Effector memory CD4-positive, alpha-beta T cell (primary cell): Measurements from ENCODE around the gene LATS1.
A peak's percentile ranks its signal among the peaks of the same experiment; 100 is the strongest.
"Not testable (repeated sequence)": the region's sequence is repeated elsewhere in the genome, so short reads cannot be mapped to it uniquely, and the experiment has no call there.

Experiments used
- DNase-seq, 3 donors: peaks; one replicate each; pipeline ENCODE4 v3.0.0-alpha.2; 2020
- H3K27ac ChIP-seq: 2 replicates; pipeline ENCODE4 v1.7.0; 2013; ENCODE audit warnings: mild to moderate bottlenecking, low read length, moderate library complexity; ENCODE audit not compliant: insufficient read depth, poor library complexity, severe bottlenecking
- H3K27me3 ChIP-seq: replicated peaks from 2 replicates; pipeline ENCODE4 v1.7.0; 2013; ENCODE audit warnings: mild to moderate bottlenecking, low read length; ENCODE audit not compliant: insufficient read depth, control insufficient read depth, poor library complexity, severe bottlenecking
- H3K36me3 ChIP-seq: 2 replicates; pipeline ENCODE4 v1.7.0; 2013; ENCODE audit warnings: mild to moderate bottlenecking, low read length, moderate library complexity; ENCODE audit not compliant: control insufficient read depth, insufficient read depth
- H3K4me1 ChIP-seq: 2 replicates; pipeline ENCODE4 v1.7.0; 2013; ENCODE audit warnings: low read length, mild to moderate bottlenecking; ENCODE audit not compliant: control insufficient read depth, insufficient read depth, poor library complexity, severe bottlenecking
- H3K4me3 ChIP-seq: 2 replicates; pipeline ENCODE4 v1.7.0; 2013; ENCODE audit warnings: low read length, low read depth, mild to moderate bottlenecking; ENCODE audit not compliant: insufficient read depth, poor library complexity, severe bottlenecking
- H3K9me3 ChIP-seq: 2 replicates; pipeline ENCODE4 v1.7.0; 2013; ENCODE audit warnings: mild to moderate bottlenecking, low read length, moderate library complexity; ENCODE audit not compliant: control insufficient read depth

Gene LATS1

DNA sequence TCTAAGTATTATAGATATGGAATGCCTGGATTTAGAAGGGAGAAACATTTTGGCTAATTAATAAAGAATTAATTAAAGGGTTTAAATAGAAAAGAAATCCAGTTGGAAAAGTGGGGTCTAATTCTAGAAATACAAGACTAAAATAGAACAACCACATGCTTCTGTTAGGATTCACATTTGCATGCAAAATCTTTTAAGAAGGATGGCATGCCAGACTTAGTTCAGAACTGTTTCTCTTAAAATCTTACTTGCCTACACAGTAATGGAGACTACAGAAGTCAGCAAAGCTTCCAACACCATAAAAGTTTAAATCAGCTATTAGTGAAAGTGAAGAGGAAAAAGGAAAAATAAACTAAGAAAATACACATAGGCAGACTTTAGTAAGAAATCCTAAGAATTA is 36.7 kb downstream of the LATS1 start:
- no peaks in the 10 kb centered on the region for H3K9me3 ChIP-seq
- H3K27ac ChIP-seq = no peak overlapping the region
- no peak for DNase-seq
- no peaks in the 10 kb centered on the region for H3K27me3 ChIP-seq
- no peaks in the 10 kb centered on the region for H3K4me1 ChIP-seq
- no peak overlapping the region for H3K4me3 ChIP-seq
- H3K36me3 ChIP-seq = peaks cover 14% of the 10 kb centered on the region

GRCh38 chr6:149680503-149680902 is 37.4 kb downstream of the LATS1 start:
- no peak overlapping the region for H3K27ac ChIP-seq
- H3K4me3 ChIP-seq = no peak overlapping the region
- no peaks in the 10 kb centered on the region for H3K9me3 ChIP-seq
- no peaks in the 10 kb centered on the region for H3K27me3 ChIP-seq
- peaks cover 19% of the 10 kb centered on the region for H3K36me3 ChIP-seq
- H3K4me1 ChIP-seq = no peaks in the 10 kb centered on the region
- DNase-seq = no peak

DNA sequence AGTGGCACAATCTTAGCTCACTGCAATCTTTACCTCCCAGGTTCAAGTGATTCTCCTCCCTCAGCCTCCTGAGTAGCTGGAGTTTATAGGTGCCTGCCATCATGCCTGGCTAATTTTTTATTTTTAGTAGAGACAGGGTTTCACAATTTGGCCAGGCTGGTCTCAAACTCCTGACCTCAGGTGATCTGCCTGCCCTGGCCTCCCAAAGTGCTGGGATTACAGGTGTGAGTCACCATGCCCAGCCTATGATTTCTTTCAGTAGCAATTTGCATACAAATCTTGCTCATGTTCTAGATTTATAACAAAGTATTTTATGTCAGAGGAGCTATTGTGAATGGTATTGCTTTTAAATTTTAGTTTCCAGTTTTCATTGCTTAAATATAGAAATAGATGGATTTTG is 45.6 kb downstream of the LATS1 start:
- DNase-seq, H3K9me3 ChIP-seq, H3K27ac ChIP-seq, H3K4me3 ChIP-seq, H3K27me3 ChIP-seq, H3K4me1 ChIP-seq: not testable (repeated sequence)
- H3K36me3 ChIP-seq = peaks cover 50% of the 10 kb centered on the region

GRCh38 chr6:149660028-149660427 is 57.9 kb downstream of the LATS1 start:
- Histone ChIP-seq H3K4me3 (no peak overlapping the region), H3K27me3 (no peaks in the 10 kb centered on the region), H3K4me1 (no peaks in the 10 kb centered on the region), H3K9me3 (no peaks in the 10 kb centered on the region), H3K36me3 (peaks cover 17% of the 10 kb centered on the region), H3K27ac (no peak overlapping the region)
- DNase-seq = no peak

GRCh38 chr6:149657441-149657840 is 60.5 kb downstream of the LATS1 start:
- Histone ChIP-seq H3K27me3 (no peaks in the 10 kb centered on the region), H3K4me1 (no peaks in the 10 kb centered on the region), H3K27ac (no peak overlapping the region), H3K4me3 (no peak overlapping the region), H3K9me3 (no peaks in the 10 kb centered on the region), H3K36me3 (peaks cover 8% of the 10 kb centered on the region)
- DNase-seq = no peak

- DNase-seq = no peak
- Histone ChIP-seq H3K27ac (no peak overlapping the region), H3K36me3 (no peaks in the 10 kb centered on the region), H3K9me3 (no peaks in the 10 kb centered on the region), H3K4me3 (no peak overlapping the region), H3K27me3 (no peaks in the 10 kb centered on the region), H3K4me1 (peaks cover 6% of the 10 kb centered on the region)
Measured at GRCh38 chr6:149651056-149651455, 66.8 kb downstream of the LATS1 start.

DNA sequence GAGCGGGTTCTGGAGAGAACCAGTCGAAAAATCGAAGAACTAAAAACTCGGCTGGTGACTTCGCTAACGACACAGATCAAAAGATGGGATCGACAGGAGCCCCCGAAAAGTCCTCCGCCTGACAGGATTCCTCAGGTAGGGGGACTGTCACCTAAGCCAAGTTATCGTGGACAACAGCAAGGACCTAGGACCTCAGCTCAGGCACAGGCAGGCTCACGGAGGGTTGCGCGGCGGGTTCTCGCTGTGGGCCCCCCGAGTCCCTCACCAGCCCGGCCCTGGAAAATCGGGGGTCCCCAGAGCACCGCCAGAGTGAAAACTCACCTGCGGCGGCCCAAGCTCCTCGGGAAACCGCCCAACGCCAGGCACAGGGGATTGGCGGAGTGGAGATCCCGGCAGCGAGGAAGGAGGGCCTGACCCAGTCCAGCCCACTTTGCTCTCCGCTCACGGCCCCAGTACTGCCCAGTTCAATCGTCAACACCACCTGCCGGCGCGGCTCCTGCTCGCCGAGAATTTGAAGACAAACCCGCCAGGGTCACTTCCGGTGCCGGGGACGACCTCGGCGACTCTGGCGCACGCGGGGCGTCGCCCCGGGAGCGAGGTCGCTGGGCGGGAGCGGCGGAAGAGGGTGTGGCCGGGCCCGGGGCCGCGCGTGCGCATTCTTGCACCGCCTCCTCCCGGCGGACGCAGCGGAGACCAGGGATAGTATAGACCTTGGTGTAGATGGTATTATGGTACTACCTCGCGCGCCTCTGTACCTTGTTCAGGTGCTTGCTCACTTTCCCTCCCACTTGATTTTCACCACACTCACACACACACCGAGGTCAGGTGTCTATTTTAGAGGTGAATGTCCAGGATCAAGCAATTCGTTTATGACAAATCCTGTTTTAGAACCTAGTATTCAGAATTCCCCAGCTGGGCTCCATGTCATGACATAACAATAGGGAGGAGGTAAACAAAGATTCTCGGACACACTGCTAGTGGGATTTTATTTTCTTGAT is 69.5 kb downstream of the LATS1 start, which contains the start of gene KATNA1:
KATNA1 (minus strand) TSS at position 567 of the 998 bp plus-strand sequence. CDS start 10,167 bp downstream, outside the sequence.
- Histone ChIP-seq H3K27me3 (no peaks in the 10 kb centered on the region), H3K36me3 (no peaks in the 10 kb centered on the region), H3K9me3 (no peaks in the 10 kb centered on the region), H3K4me3 (peak within 1 kb of the TSS; percentile 81), H3K27ac (peak within 1 kb of the TSS; percentile 79), H3K4me1 (peaks cover 6% of the 10 kb centered on the region)
- peak; percentile 77 to 83 (median 81) for DNase-seq

DNA sequence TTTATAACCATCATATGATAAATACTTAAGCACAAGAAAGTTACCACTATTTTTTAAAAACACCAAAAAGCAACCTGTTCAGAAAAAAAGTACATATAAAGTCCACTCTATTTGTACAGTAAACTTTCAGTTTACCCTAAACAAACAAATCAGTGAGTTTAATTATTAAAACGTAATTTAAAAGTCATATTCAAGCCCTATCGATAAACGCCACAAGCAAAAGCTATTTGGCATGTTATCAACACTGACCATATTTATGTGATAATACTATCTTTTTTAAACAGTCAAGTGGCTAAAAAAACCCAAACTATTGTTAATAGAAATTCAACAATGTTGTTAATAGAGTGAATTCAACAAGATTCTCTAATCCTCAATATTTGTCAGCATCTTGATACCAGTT is 71.3 kb downstream of the LATS1 start:
- Histone ChIP-seq H3K27me3 (no peaks in the 10 kb centered on the region), H3K36me3 (no peaks in the 10 kb centered on the region), H3K4me1 (peaks cover 6% of the 10 kb centered on the region), H3K27ac (no peak overlapping the region), H3K9me3 (no peaks in the 10 kb centered on the region), H3K4me3 (no peak overlapping the region)
- no peak for DNase-seq

DNA sequence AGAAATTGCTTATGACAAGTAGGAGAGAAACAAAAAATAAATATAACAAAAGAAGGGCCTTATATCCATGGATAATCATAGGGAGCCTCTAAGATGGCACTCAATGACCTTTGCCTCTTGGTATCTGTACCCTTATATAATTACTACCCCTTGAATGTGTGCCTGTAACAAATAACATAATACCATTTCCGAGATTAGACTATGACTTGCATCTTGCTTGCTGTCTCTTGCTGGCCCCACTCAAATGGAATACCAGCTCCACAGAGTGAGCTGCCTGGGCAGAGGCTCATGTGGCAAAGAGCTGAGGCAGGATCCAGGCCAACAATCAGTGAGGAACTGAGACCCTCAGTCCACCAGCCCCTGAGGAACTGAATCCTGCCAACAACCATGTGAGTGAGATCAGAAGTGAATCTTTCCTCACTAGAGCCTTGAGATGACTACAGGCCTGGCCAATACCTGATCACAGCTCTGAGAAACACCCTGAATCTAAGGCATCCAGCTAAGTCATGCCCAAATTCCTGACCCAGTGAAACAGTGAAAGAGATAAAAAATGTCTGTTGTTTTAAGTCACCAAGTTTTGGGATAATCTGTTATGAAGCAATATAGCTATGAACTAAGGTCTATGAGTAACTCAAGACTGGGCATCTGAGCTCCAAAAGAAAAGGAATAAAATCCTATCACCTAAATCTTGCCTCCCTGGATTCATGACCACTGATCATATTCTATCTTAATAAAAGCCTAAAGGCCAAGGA is 74.9 kb downstream of the LATS1 start:
- no peaks in the 10 kb centered on the region for H3K27me3 ChIP-seq
- DNase-seq = no peak
- H3K4me3 ChIP-seq = no peak overlapping the region
- H3K4me1 ChIP-seq = peaks cover 6% of the 10 kb centered on the region
- no peaks in the 10 kb centered on the region for H3K9me3 ChIP-seq
- H3K27ac ChIP-seq = no peak overlapping the region
- no peaks in the 10 kb centered on the region for H3K36me3 ChIP-seq

GRCh38 chr6:149636124-149636523 is 81.8 kb downstream of the LATS1 start:
- no peaks in the 10 kb centered on the region for H3K27me3 ChIP-seq
- H3K4me1 ChIP-seq = no peaks in the 10 kb centered on the region
- H3K36me3 ChIP-seq = no peaks in the 10 kb centered on the region
- no peak overlapping the region for H3K27ac ChIP-seq
- no peak for DNase-seq
- no peak overlapping the region for H3K4me3 ChIP-seq
- no peaks in the 10 kb centered on the region for H3K9me3 ChIP-seq
